ENCODE measurements around the gene VEZT. TPM values are rescaled to one million over a fixed set of nuclear protein-coding genes. Genes with fewer than 3 reads are reported as not detected.

The VEZT gene
- polyA plus RNA-seq, 1 of the 3 experiments (the other 2 are of a cell fraction) = 41.2 TPM

- Histone ChIP-seq H3K27ac (ENCODE audit: low read depth in 2 of 2, low read length in 1 of 2) (peak overlapping the region; percentile 64 to 82), H4K20me1 (ENCODE audit: insufficient read depth) (no peaks in the 10 kb centered on the region), H3F3A (replicated peaks; ENCODE audit: insufficient read depth) (peaks cover 7% of the 10 kb centered on the region), H2AFZ (ENCODE audit: low read depth) (peak overlapping the region; percentile 36; the same call in 1 of the 2 replicates), H3K36me3 (replicated peaks in 1 of 2; ENCODE audit: control insufficient read depth in 1 of 2, insufficient read depth in 2 of 2, low read length in 1 of 2) (peaks cover 0 to 6% of the 10 kb centered on the region in 2 experiments), H3K4me2 (peak overlapping the region; percentile 61), H3K9ac (peak overlapping the region; percentile 26; the same call in 1 of the 2 replicates), H3K9me2 (no peaks in the 10 kb centered on the region), H3K4me1 (ENCODE audit: control insufficient read depth in 1 of 2, insufficient read depth in 2 of 2, low read depth in 1 of 2, low read length in 1 of 2) (peaks cover 20% of the 10 kb centered on the region in 2 experiments; a peak in 3 of 4 replicates), H3K9me3 (no peaks in the 10 kb centered on the region), H3K79me2 (ENCODE audit: insufficient read depth) (no peaks in the 10 kb centered on the region), H3K4me3 (ENCODE audit: low read depth in 2 of 2, low read length in 1 of 2) (no peak overlapping the region), H3K27me3 (ENCODE audit: insufficient read depth) (no peaks in the 10 kb centered on the region)
- TF ChIP-seq TCF12 (IDR thresholded peaks at IDR 0.05) (peak; percentile 90), RXRA (IDR thresholded peaks at IDR 0.05; ENCODE audit: borderline replicate concordance, low read depth) (peak; percentile 32; the same call in 1 of the 2 replicates), EP300 (IDR thresholded peaks at IDR 0.05; ENCODE audit: borderline replicate concordance in 1 of 2, low read depth in 1 of 2, low read length in 1 of 2) (peak; percentile 36 to 45; a peak in 3 of 4 replicates), EZH2phosphoT487 (IDR thresholded peaks at IDR 0.05; ENCODE audit: borderline replicate concordance, low read depth) (no peak), FOSL2 (IDR thresholded peaks at IDR 0.05; ENCODE audit: borderline replicate concordance, low read depth) (no peak; the same call in 1 of the 2 replicates), USF1 (IDR thresholded peaks at IDR 0.05; ENCODE audit: borderline replicate concordance, low read depth) (no peak), FOXM1 (IDR thresholded peaks at IDR 0.05; ENCODE audit: low read depth) (no peak), POLR2AphosphoS5 (IDR thresholded peaks at IDR 0.05; ENCODE audit: low read depth, low read length) (peak; percentile 32; the same call in 1 of the 2 replicates), NFIC (IDR thresholded peaks at IDR 0.05; ENCODE audit: borderline replicate concordance) (peak; percentile 87), GATA2 (CRISPR knock-in tag; IDR thresholded peaks at IDR 0.05) (no peak; the same call in 1 of the 2 replicates), TEAD4 (IDR thresholded peaks at IDR 0.05; ENCODE audit: borderline replicate concordance, insufficient read depth) (no peak), JUND (IDR thresholded peaks at IDR 0.05) (0 out of 2 replicates have a peak, but pooled peaks have one; percentile 13), SIN3A (IDR thresholded peaks at IDR 0.05; ENCODE audit: borderline replicate concordance, low read depth, low read length) (0 out of 2 replicates have a peak, but pooled peaks have one; percentile 27), RFX5 (IDR thresholded peaks at IDR 0.05; ENCODE audit: low read length) (no peak)
- TF ChIP-seq, protein P1, sequence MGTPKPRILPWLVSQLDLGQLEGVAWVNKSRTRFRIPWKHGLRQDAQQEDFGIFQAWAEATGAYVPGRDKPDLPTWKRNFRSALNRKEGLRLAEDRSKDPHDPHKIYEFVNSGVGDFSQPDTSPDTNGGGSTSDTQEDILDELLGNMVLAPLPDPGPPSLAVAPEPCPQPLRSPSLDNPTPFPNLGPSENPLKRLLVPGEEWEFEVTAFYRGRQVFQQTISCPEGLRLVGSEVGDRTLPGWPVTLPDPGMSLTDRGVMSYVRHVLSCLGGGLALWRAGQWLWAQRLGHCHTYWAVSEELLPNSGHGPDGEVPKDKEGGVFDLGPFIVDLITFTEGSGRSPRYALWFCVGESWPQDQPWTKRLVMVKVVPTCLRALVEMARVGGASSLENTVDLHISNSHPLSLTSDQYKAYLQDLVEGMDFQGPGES (IDR thresholded peaks at IDR 0.05; ENCODE audit: low read depth, low read length) = no peak
- TF ChIP-seq, protein P2, sequence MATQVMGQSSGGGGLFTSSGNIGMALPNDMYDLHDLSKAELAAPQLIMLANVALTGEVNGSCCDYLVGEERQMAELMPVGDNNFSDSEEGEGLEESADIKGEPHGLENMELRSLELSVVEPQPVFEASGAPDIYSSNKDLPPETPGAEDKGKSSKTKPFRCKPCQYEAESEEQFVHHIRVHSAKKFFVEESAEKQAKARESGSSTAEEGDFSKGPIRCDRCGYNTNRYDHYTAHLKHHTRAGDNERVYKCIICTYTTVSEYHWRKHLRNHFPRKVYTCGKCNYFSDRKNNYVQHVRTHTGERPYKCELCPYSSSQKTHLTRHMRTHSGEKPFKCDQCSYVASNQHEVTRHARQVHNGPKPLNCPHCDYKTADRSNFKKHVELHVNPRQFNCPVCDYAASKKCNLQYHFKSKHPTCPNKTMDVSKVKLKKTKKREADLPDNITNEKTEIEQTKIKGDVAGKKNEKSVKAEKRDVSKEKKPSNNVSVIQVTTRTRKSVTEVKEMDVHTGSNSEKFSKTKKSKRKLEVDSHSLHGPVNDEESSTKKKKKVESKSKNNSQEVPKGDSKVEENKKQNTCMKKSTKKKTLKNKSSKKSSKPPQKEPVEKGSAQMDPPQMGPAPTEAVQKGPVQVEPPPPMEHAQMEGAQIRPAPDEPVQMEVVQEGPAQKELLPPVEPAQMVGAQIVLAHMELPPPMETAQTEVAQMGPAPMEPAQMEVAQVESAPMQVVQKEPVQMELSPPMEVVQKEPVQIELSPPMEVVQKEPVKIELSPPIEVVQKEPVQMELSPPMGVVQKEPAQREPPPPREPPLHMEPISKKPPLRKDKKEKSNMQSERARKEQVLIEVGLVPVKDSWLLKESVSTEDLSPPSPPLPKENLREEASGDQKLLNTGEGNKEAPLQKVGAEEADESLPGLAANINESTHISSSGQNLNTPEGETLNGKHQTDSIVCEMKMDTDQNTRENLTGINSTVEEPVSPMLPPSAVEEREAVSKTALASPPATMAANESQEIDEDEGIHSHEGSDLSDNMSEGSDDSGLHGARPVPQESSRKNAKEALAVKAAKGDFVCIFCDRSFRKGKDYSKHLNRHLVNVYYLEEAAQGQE (IDR thresholded peaks at IDR 0.05; ENCODE audit: low read depth, low read length) = 0 out of 2 replicates have a peak, but pooled peaks have one; percentile 19
- TF ChIP-seq, protein P3, sequence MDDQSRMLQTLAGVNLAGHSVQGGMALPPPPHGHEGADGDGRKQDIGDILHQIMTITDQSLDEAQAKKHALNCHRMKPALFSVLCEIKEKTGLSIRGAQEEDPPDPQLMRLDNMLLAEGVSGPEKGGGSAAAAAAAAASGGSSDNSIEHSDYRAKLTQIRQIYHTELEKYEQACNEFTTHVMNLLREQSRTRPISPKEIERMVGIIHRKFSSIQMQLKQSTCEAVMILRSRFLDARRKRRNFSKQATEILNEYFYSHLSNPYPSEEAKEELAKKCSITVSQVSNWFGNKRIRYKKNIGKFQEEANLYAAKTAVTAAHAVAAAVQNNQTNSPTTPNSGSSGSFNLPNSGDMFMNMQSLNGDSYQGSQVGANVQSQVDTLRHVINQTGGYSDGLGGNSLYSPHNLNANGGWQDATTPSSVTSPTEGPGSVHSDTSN (IDR thresholded peaks at IDR 0.05) = peak; percentile 60
- DNase-seq = peak; percentile 53
- 18% methylated on average over 8 of the region's 8 CpGs for WGBS (ENCODE audit: low lambda C conversion rate)
- CTCF ChIA-PET = interaction anchor here (0.9 to 1.3 kb wide), 4 partner anchors 9 to 163 kb away, joined by 3 read pairs; no protein-coding TSS in a partner anchor
- POLR2A ChIA-PET = no interaction called here
These were observed 44.0 kb upstream of the VEZT start for GRCh38 chr12:95173392-95174251.
